PC-9 (cell line): ENCODE data around the gene MROH2B.

Experiments
- EZH2 ChIP-seq: fragments of 200-600 bp; sonication (generic); IDR thresholded peaks from 2 replicates; pipeline ENCODE4 v1.8.0; 2017; ENCODE audit warnings: antibody characterized with exemption, low read depth
- TF ChIP-seq, protein P1 (sequence below): fragments of 200-600 bp; sonication (generic); conservative IDR thresholded peaks from 2 replicates; pipeline ENCODE4 v1.6.1; 2017; ENCODE audit warnings: mixed run types, antibody characterized with exemption, mild to moderate bottlenecking, moderate library complexity

DNA sequence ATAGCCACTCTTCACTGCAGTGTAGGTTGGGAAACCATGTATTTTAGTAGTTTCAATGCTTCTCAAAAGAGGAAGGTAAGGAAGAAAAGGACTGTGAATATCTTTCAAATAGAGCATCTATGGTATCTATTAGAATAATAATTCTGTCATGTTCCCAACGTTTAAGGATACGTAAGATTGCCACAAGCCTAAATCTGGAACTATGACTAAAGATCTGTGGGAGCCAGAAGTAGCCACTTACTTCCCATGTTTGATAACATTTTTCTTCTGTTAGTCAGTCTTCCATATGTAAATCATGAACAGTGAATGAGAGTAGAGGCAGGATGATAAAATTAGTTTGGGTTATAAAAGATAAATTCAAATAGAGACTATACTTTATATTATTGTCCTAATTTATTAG, 16.3 kb upstream of the MROH2B start:
- TF ChIP-seq, protein P1, sequence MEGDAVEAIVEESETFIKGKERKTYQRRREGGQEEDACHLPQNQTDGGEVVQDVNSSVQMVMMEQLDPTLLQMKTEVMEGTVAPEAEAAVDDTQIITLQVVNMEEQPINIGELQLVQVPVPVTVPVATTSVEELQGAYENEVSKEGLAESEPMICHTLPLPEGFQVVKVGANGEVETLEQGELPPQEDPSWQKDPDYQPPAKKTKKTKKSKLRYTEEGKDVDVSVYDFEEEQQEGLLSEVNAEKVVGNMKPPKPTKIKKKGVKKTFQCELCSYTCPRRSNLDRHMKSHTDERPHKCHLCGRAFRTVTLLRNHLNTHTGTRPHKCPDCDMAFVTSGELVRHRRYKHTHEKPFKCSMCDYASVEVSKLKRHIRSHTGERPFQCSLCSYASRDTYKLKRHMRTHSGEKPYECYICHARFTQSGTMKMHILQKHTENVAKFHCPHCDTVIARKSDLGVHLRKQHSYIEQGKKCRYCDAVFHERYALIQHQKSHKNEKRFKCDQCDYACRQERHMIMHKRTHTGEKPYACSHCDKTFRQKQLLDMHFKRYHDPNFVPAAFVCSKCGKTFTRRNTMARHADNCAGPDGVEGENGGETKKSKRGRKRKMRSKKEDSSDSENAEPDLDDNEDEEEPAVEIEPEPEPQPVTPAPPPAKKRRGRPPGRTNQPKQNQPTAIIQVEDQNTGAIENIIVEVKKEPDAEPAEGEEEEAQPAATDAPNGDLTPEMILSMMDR = no peak
- no peak for TF ChIP-seq EZH2
